HG03457 (cell line): ENCODE measurements around the gene KSR2.
"Not testable (repeated sequence)": the region's sequence is repeated elsewhere in the genome, so short reads cannot be mapped to it uniquely, and the experiment has no call there.

Source experiments
- ATAC-seq: cut with Tn5 transposase; IDR thresholded peaks from one replicate; pipeline ENCODE4 v1.9.1; 2021; ENCODE audit warnings: moderate number of reproducible peaks; ENCODE audit not compliant: unreplicated experiment

The KSR2 gene

GRCh38 chr12:117649796-117650195, 319.0 kb downstream of the KSR2 start:
- no peak for ATAC-seq

- no peak for ATAC-seq
Measured at GRCh38 chr12:117646520-117646919, 322.3 kb downstream of the KSR2 start.

- ATAC-seq: no peak
Measured at GRCh38 chr12:117645473-117645872, 323.3 kb downstream of the KSR2 start.

GRCh38 chr12:117643971-117644370, 324.8 kb downstream of the KSR2 start:
- no peak for ATAC-seq

- ATAC-seq: no peak
Measured at GRCh38 chr12:117641885-117642284, 326.9 kb downstream of the KSR2 start.

- ATAC-seq: no peak
Measured at GRCh38 chr12:117640511-117640910, 328.3 kb downstream of the KSR2 start.

- no peak for ATAC-seq
Measured at GRCh38 chr12:117629454-117629853, 339.3 kb downstream of the KSR2 start.

- not testable (repeated sequence) for ATAC-seq
Measured at GRCh38 chr12:117628711-117629110, 340.1 kb downstream of the KSR2 start.

- no peak for ATAC-seq
Measured at GRCh38 chr12:117622741-117623140, 346.0 kb downstream of the KSR2 start.

GRCh38 chr12:117622087-117622486, 346.7 kb downstream of the KSR2 start:
- no peak for ATAC-seq

- ATAC-seq: no peak
Measured at GRCh38 chr12:117607778-117608177, 361.0 kb downstream of the KSR2 start.

GRCh38 chr12:117606945-117607344, 361.8 kb downstream of the KSR2 start:
- no peak for ATAC-seq

- no peak for ATAC-seq
Measured at GRCh38 chr12:117606024-117606423, 362.8 kb downstream of the KSR2 start.

- no peak for ATAC-seq
Measured at GRCh38 chr12:117603316-117604113, 365.3 kb downstream of the KSR2 start.

GRCh38 chr12:117599849-117600248, 368.9 kb downstream of the KSR2 start:
- no peak for ATAC-seq

- ATAC-seq: no peak
Measured at GRCh38 chr12:117596968-117597367, 371.8 kb downstream of the KSR2 start.

- no peak for ATAC-seq
Measured at GRCh38 chr12:117595751-117596150, 373.0 kb downstream of the KSR2 start.

- ATAC-seq: no peak
Measured at GRCh38 chr12:117594481-117594880, 374.3 kb downstream of the KSR2 start.

GRCh38 chr12:117593815-117594400, 374.9 kb downstream of the KSR2 start:
- no peak for ATAC-seq

- no peak for ATAC-seq
Measured at GRCh38 chr12:117592588-117593305, 376.0 kb downstream of the KSR2 start.

- ATAC-seq: no peak
Measured at GRCh38 chr12:117590999-117591398, 377.8 kb downstream of the KSR2 start.

GRCh38 chr12:117590386-117590785, 378.4 kb downstream of the KSR2 start:
- ATAC-seq: no peak
